ENCODE measurements around the gene MIA2. TPM values are rescaled to one million over a fixed set of nuclear protein-coding genes. Genes with fewer than 3 reads are reported as not detected.

The MIA2 gene, protein sequence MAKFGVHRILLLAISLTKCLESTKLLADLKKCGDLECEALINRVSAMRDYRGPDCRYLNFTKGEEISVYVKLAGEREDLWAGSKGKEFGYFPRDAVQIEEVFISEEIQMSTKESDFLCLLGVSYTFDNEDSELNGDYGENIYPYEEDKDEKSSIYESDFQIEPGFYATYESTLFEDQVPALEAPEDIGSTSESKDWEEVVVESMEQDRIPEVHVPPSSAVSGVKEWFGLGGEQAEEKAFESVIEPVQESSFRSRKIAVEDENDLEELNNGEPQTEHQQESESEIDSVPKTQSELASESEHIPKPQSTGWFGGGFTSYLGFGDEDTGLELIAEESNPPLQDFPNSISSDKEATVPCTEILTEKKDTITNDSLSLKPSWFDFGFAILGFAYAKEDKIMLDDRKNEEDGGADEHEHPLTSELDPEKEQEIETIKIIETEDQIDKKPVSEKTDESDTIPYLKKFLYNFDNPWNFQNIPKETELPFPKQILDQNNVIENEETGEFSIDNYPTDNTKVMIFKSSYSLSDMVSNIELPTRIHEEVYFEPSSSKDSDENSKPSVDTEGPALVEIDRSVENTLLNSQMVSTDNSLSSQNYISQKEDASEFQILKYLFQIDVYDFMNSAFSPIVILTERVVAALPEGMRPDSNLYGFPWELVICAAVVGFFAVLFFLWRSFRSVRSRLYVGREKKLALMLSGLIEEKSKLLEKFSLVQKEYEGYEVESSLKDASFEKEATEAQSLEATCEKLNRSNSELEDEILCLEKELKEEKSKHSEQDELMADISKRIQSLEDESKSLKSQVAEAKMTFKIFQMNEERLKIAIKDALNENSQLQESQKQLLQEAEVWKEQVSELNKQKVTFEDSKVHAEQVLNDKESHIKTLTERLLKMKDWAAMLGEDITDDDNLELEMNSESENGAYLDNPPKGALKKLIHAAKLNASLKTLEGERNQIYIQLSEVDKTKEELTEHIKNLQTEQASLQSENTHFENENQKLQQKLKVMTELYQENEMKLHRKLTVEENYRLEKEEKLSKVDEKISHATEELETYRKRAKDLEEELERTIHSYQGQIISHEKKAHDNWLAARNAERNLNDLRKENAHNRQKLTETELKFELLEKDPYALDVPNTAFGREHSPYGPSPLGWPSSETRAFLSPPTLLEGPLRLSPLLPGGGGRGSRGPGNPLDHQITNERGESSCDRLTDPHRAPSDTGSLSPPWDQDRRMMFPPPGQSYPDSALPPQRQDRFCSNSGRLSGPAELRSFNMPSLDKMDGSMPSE (N-terminal part only)
- total RNA-seq: 26.1 and 27.1 TPM in 2 replicates
- 39.3 TPM for total RNA-seq (2013)
- 11.5 and 17.4 TPM in 2 replicates for polyA plus RNA-seq
- 8.1 and 10.6 TPM in 2 replicates for polyA minus RNA-seq

DNA sequence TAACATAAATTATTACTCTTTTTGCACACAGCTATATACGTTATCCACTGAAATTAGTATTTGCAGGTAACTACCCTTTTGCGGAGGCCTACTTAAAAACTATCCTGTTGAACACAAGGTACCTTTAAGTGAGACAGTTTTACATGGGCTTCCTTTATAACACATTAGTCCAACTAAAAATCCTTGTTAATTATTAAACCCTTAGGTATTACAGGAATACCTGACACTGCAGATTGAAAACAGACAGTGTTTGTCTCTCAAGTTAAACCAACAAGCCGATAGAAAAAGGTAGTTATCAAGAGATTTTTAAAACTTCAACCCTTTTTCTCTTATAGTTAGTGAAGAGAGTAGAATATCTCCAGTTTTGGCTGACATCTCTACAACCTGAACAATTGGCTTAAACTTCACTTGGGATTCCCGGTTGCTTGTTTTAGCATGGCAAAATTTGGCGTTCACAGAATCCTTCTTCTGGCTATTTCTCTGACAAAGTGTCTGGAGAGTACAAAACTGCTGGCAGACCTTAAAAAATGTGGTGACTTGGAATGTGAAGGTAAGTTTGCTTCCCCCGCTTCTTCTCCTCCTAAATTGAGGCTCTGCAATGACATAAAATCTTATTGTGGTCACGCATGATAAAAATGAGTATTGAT lies at the start of gene MIA2:
Gene MIA2, plus strand, starts transcription at position 236 of the 647 bp plus-strand sequence. Its CDS starts 200 bp downstream, at position 436.
- no peak within 1 kb of the TSS for H3K4me2 ChIP-seq (replicated peaks; ENCODE audit: low read depth, low read length, poor library complexity, severe bottlenecking)
- POLR2A ChIA-PET: no interaction called here
- Mint-ChIP-seq H3K4me1 (peaks cover 4% of the 10 kb centered on the region), H3K9me3 (ENCODE audit: insufficient read depth) (no peaks in the 10 kb centered on the region), H3K27me3 (no peaks in the 10 kb centered on the region), H3K4me3 (no peak within 1 kb of the TSS), H3K27ac (no peak within 1 kb of the TSS)
- WGBS (ENCODE audit: insufficient coverage): 100% methylated on average over 2 of the region's 7 CpGs
- DNase-seq: no peak
- no peaks in the 10 kb centered on the region for H3K9me3 ChIP-seq (ENCODE audit: control extremely low read depth in 1 of 3, control insufficient read depth in 2 of 3, insufficient read depth in 1 of 3, low read length in 2 of 3)
- CTCF ChIA-PET: no interaction called here
- no peaks in the 10 kb centered on the region for H3K27me3 ChIP-seq (replicated peaks in 1 of 4; ENCODE audit: control extremely low read depth in 1 of 4, control insufficient read depth in 3 of 4, insufficient read depth in 4 of 4, low read length in 3 of 4)
- intact Hi-C loops (cut with micrococcal nuclease): no loop called here
- H2AFZ ChIP-seq (ENCODE audit: insufficient read depth, low read depth, low read length, poor library complexity, severe bottlenecking): peak within 1 kb of the TSS; percentile 41
- H3K79me2 ChIP-seq (ENCODE audit: control insufficient read depth, insufficient read depth, low read length): no peaks in the 10 kb centered on the region
- H3K27ac ChIP-seq (ENCODE audit: low read length in 2 of 2): no peak within 1 kb of the TSS
- TF ChIP-seq, protein P1, sequence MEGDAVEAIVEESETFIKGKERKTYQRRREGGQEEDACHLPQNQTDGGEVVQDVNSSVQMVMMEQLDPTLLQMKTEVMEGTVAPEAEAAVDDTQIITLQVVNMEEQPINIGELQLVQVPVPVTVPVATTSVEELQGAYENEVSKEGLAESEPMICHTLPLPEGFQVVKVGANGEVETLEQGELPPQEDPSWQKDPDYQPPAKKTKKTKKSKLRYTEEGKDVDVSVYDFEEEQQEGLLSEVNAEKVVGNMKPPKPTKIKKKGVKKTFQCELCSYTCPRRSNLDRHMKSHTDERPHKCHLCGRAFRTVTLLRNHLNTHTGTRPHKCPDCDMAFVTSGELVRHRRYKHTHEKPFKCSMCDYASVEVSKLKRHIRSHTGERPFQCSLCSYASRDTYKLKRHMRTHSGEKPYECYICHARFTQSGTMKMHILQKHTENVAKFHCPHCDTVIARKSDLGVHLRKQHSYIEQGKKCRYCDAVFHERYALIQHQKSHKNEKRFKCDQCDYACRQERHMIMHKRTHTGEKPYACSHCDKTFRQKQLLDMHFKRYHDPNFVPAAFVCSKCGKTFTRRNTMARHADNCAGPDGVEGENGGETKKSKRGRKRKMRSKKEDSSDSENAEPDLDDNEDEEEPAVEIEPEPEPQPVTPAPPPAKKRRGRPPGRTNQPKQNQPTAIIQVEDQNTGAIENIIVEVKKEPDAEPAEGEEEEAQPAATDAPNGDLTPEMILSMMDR (IDR thresholded peaks at IDR 0.05): no peak
- no peak for TF ChIP-seq EZH2 (IDR thresholded peaks at IDR 0.05; ENCODE audit: borderline replicate concordance, insufficient read depth, low read depth, low read length, poor library complexity, severe bottlenecking)
- no peak for ATAC-seq (ENCODE audit: low read depth)
- no peaks in the 10 kb centered on the region for H3K36me3 ChIP-seq (replicated peaks in 1 of 2; ENCODE audit: control extremely low read depth in 1 of 2, control insufficient read depth in 1 of 2, extremely low read depth in 1 of 2, insufficient read depth in 2 of 2, low read length in 1 of 2)
- H4K20me1 ChIP-seq (ENCODE audit: control insufficient read depth, insufficient read depth, low read length, poor library complexity, severe bottlenecking): no peaks in the 10 kb centered on the region
- no peak within 1 kb of the TSS for H3K9ac ChIP-seq (ENCODE audit: low read length)
- H3K4me1 ChIP-seq (ENCODE audit: control insufficient read depth in 2 of 2, insufficient read depth in 2 of 2, low read length in 2 of 2): no peaks in the 10 kb centered on the region
- H3K4me3 ChIP-seq (ENCODE audit: control extremely low read depth in 1 of 5, extremely low read depth in 1 of 5, insufficient read depth in 1 of 5, low read depth in 2 of 5, low read length in 4 of 5): no peak within 1 kb of the TSS
